GM23338 (cell line): ENCODE data around the gene PRKACA. TPM values are rescaled to one million over a fixed set of nuclear protein-coding genes. Genes with fewer than 3 reads are reported as not detected.

Experiments
- ATAC-seq: fragments of 200-7000 bp; cut with Tn5 transposase; 3 replicates; pipeline ENCODE4 v1.9.1; 2020
- DNase-seq: peaks from one replicate; pipeline ENCODE4 v3.0.0-alpha.2; 2015; ENCODE audit warnings: low spot score
- H2AFZ ChIP-seq: fragments of 200-600 bp; sonication (generic); 2 replicates; pipeline ENCODE4 v1.8.0; 2016; ENCODE audit warnings: antibody characterized with exemption, mild to moderate bottlenecking, moderate library complexity
- H3F3A ChIP-seq: fragments of 200-600 bp; sonication (generic); replicated peaks from 2 replicates; pipeline ENCODE4 v1.8.0; 2017; ENCODE audit warnings: antibody characterized with exemption, mixed run types, low read depth
- H3K27ac ChIP-seq: fragments of 200-600 bp; sonication (generic); 2 replicates; pipeline ENCODE4 v1.6.1; 2016; ENCODE audit warnings: low read depth
- H3K27me3 ChIP-seq: fragments of 200-600 bp; sonication (generic); 2 replicates; pipeline ENCODE4 v1.8.0; 2016; ENCODE audit warnings: mild to moderate bottlenecking, mixed run types, moderate library complexity; ENCODE audit not compliant: insufficient read depth
- H3K36me3 ChIP-seq: fragments of 200-600 bp; sonication (generic); 2 replicates; pipeline ENCODE4 v1.8.0; 2016; ENCODE audit warnings: mild to moderate bottlenecking; ENCODE audit not compliant: insufficient read depth
- H3K4me1 ChIP-seq: fragments of 200-600 bp; sonication (generic); 2 replicates; pipeline ENCODE4 v1.8.0; 2016; ENCODE audit warnings: mild to moderate bottlenecking, moderate library complexity; ENCODE audit not compliant: insufficient read depth
- H3K4me2 ChIP-seq: fragments of 200-600 bp; sonication (generic); 2 replicates; pipeline ENCODE4 v1.7.1; 2017; ENCODE audit warnings: mixed run types
- H3K4me3 ChIP-seq: fragments of 200-600 bp; sonication (generic); 2 replicates; pipeline ENCODE4 v1.6.1; 2016; ENCODE audit warnings: mixed run types
- H3K79me2 ChIP-seq: fragments of 200-600 bp; sonication (generic); replicated peaks from 2 replicates; pipeline ENCODE4 v1.8.0; 2017; ENCODE audit warnings: mild to moderate bottlenecking; ENCODE audit not compliant: insufficient read depth
- H3K9me2 ChIP-seq: fragments of 200-600 bp; sonication (generic); 2 replicates; pipeline ENCODE4 v1.8.0; 2017; ENCODE audit not compliant: insufficient read depth
- H4K20me1 ChIP-seq: fragments of 200-600 bp; sonication (generic); replicated peaks from 2 replicates; pipeline ENCODE4 v1.8.0; 2017; ENCODE audit warnings: mild to moderate bottlenecking; ENCODE audit not compliant: insufficient read depth
- H3K27ac Mint-ChIP-seq: 2 replicates; pipeline ENCODE4 v1.8.0; 2020; ENCODE audit warnings: inconsistent platforms, mild to moderate bottlenecking, moderate library complexity, mixed read lengths
- H3K27me3 Mint-ChIP-seq: 3 replicates; pipeline ENCODE4 v1.8.0; 2022; ENCODE audit warnings: low read depth, mild to moderate bottlenecking, moderate library complexity, mixed read lengths, inconsistent platforms; ENCODE audit not compliant: insufficient read depth, poor library complexity
- H3K36me3 Mint-ChIP-seq: 3 replicates; pipeline ENCODE4 v1.8.0; 2021; ENCODE audit warnings: low read depth, mild to moderate bottlenecking, inconsistent platforms, moderate library complexity, mixed read lengths
- H3K4me1 Mint-ChIP-seq: 3 replicates; pipeline ENCODE4 v1.8.0; 2020; ENCODE audit warnings: mild to moderate bottlenecking, inconsistent platforms, mixed read lengths
- H3K4me3 Mint-ChIP-seq: 3 replicates; pipeline ENCODE4 v1.8.0; 2021; ENCODE audit warnings: moderate library complexity, mild to moderate bottlenecking, inconsistent platforms, mixed read lengths
- H3K9me3 Mint-ChIP-seq: 3 replicates; pipeline ENCODE4 v1.8.0; 2020; ENCODE audit warnings: moderate library complexity, mild to moderate bottlenecking, inconsistent platforms, mixed read lengths
- CREB1 ChIP-seq: fragments of 250-450 bp; sonication (Bioruptor Pico); IDR thresholded peaks from 2 replicates; pipeline ENCODE4 v1.5.0; 2020; ENCODE audit warnings: low read depth, mild to moderate bottlenecking, moderate library complexity
- CTCF ChIP-seq, 2 experiments: fragments of 200-600 bp in 1 of 2; sonication (generic) in 1 of 2; conservative IDR thresholded peaks; 2 replicates each; pipeline versions ENCODE4 v1.5.1 to v1.6.1; 2016 to 2017; ENCODE audit warnings: antibody characterized with exemption in 2 of 2, low read depth in 2 of 2, mild to moderate bottlenecking in 2 of 2, moderate library complexity in 1 of 2
- ETS1 ChIP-seq: IDR thresholded peaks from 2 replicates; pipeline ENCODE4 v1.6.1; 2016; ENCODE audit warnings: antibody characterized with exemption
- EZH2 ChIP-seq: fragments of 200-600 bp; sonication (generic); IDR thresholded peaks from one replicate; pipeline ENCODE4 v1.8.0; 2017; ENCODE audit warnings: antibody characterized with exemption, mild to moderate bottlenecking, low read depth; ENCODE audit not compliant: unreplicated experiment
- EZH2phosphoT487 ChIP-seq: fragments of 200-600 bp; sonication (generic); IDR thresholded peaks from one replicate; pipeline ENCODE4 v1.8.1; 2018; ENCODE audit warnings: antibody characterized with exemption; ENCODE audit not compliant: unreplicated experiment
- JUNB ChIP-seq: IDR thresholded peaks from one replicate; pipeline ENCODE4 v1.6.1; 2016; ENCODE audit warnings: antibody characterized with exemption; ENCODE audit not compliant: unreplicated experiment
- NANOG ChIP-seq: IDR thresholded peaks from 2 replicates; pipeline ENCODE4 v1.6.1; 2016; ENCODE audit warnings: antibody characterized with exemption, borderline replicate concordance
- POLR2AphosphoS5 ChIP-seq: IDR thresholded peaks from 2 replicates; pipeline ENCODE4 v1.6.1; 2016; ENCODE audit warnings: antibody characterized with exemption, low read depth
- REST ChIP-seq: IDR thresholded peaks from one replicate; pipeline ENCODE4 v1.6.1; 2018; ENCODE audit warnings: antibody characterized with exemption; ENCODE audit not compliant: unreplicated experiment
- STAT1 ChIP-seq: IDR thresholded peaks from one replicate; pipeline ENCODE4 v1.6.1; 2016; ENCODE audit warnings: antibody characterized with exemption; ENCODE audit not compliant: unreplicated experiment
- ZNF114 ChIP-seq: fragments of 250-450 bp; sonication (Bioruptor Pico); IDR thresholded peaks from 2 replicates; pipeline ENCODE4 v1.5.0; 2020; ENCODE audit warnings: mild to moderate bottlenecking, moderate library complexity
- ZNF331 ChIP-seq: fragments of 250-450 bp; sonication (Bioruptor Pico); IDR thresholded peaks from 2 replicates; pipeline ENCODE4 v1.5.0; 2020; ENCODE audit warnings: low read depth, mild to moderate bottlenecking, moderate library complexity
- polyA plus RNA-seq: library from polyadenylated mRNA; unstranded; fragments of >200 nt; fragmentation: Nextera tagmentation; extraction: Ambion mirVana; gene quantifications from 2 replicates; pipeline ENCODE4 v1.2.1, GENCODE V29; 2016
- total RNA-seq: library from RNA; depleted of rRNA; stranded (reverse); fragments of >200 nt; shearing (Covaris generic); gene quantifications from 2 replicates; pipeline ENCODE4 v1.2.3, GENCODE V29; 2014
- TF ChIP-seq, protein P1 (sequence below): fragments of 250-450 bp; sonication (Bioruptor Pico); IDR thresholded peaks from 2 replicates; pipeline ENCODE4 v1.5.0; 2020; ENCODE audit warnings: mild to moderate bottlenecking, moderate library complexity

PRKACA gene
- total and polyA plus RNA-seq, 2 experiments from 2014 or later, result 13.0 to 31.3 TPM

GRCh38 chr19:14152713-14153112 is 35.2 kb upstream of the PRKACA start:
- no peak for ATAC-seq
- Mint-ChIP-seq H3K9me3 (no peaks in the 10 kb centered on the region; the same call in 2 of the 3 replicates), H3K27ac (no peak overlapping the region), H3K36me3 (peaks cover 48% of the 10 kb centered on the region), H3K4me3 (no peak overlapping the region), H3K4me1 (peaks cover 23% of the 10 kb centered on the region), H3K27me3 (peaks cover 24% of the 10 kb centered on the region)
- Histone ChIP-seq H3K79me2 (no peaks in the 10 kb centered on the region), H3K27ac (no peak overlapping the region), H3K9me2 (no peaks in the 10 kb centered on the region), H4K20me1 (peaks cover 2% of the 10 kb centered on the region), H3K4me3 (no peak overlapping the region), H3K27me3 (no peaks in the 10 kb centered on the region), H2AFZ (no peak overlapping the region), H3F3A (peaks cover 15% of the 10 kb centered on the region; the same call in 1 of the 2 replicates), H3K36me3 (peaks cover 6% of the 10 kb centered on the region; the same call in 1 of the 2 replicates), H3K4me1 (peaks cover 24% of the 10 kb centered on the region; the same call in 1 of the 2 replicates), H3K4me2 (no peak overlapping the region)
- no peak for DNase-seq
- TF ChIP-seq ZNF331 (CRISPR knock-in tag), result no peak
- TF ChIP-seq EZH2, result no peak
- TF ChIP-seq POLR2AphosphoS5, result no peak
- TF ChIP-seq CTCF (conservative IDR thresholded peaks at IDR 0.05; ENCODE audit: low read depth in 2 of 2), result no peak
- TF ChIP-seq ETS1, result no peak
- no peak for TF ChIP-seq NANOG
- TF ChIP-seq EZH2phosphoT487, result no peak
- TF ChIP-seq, protein P1, sequence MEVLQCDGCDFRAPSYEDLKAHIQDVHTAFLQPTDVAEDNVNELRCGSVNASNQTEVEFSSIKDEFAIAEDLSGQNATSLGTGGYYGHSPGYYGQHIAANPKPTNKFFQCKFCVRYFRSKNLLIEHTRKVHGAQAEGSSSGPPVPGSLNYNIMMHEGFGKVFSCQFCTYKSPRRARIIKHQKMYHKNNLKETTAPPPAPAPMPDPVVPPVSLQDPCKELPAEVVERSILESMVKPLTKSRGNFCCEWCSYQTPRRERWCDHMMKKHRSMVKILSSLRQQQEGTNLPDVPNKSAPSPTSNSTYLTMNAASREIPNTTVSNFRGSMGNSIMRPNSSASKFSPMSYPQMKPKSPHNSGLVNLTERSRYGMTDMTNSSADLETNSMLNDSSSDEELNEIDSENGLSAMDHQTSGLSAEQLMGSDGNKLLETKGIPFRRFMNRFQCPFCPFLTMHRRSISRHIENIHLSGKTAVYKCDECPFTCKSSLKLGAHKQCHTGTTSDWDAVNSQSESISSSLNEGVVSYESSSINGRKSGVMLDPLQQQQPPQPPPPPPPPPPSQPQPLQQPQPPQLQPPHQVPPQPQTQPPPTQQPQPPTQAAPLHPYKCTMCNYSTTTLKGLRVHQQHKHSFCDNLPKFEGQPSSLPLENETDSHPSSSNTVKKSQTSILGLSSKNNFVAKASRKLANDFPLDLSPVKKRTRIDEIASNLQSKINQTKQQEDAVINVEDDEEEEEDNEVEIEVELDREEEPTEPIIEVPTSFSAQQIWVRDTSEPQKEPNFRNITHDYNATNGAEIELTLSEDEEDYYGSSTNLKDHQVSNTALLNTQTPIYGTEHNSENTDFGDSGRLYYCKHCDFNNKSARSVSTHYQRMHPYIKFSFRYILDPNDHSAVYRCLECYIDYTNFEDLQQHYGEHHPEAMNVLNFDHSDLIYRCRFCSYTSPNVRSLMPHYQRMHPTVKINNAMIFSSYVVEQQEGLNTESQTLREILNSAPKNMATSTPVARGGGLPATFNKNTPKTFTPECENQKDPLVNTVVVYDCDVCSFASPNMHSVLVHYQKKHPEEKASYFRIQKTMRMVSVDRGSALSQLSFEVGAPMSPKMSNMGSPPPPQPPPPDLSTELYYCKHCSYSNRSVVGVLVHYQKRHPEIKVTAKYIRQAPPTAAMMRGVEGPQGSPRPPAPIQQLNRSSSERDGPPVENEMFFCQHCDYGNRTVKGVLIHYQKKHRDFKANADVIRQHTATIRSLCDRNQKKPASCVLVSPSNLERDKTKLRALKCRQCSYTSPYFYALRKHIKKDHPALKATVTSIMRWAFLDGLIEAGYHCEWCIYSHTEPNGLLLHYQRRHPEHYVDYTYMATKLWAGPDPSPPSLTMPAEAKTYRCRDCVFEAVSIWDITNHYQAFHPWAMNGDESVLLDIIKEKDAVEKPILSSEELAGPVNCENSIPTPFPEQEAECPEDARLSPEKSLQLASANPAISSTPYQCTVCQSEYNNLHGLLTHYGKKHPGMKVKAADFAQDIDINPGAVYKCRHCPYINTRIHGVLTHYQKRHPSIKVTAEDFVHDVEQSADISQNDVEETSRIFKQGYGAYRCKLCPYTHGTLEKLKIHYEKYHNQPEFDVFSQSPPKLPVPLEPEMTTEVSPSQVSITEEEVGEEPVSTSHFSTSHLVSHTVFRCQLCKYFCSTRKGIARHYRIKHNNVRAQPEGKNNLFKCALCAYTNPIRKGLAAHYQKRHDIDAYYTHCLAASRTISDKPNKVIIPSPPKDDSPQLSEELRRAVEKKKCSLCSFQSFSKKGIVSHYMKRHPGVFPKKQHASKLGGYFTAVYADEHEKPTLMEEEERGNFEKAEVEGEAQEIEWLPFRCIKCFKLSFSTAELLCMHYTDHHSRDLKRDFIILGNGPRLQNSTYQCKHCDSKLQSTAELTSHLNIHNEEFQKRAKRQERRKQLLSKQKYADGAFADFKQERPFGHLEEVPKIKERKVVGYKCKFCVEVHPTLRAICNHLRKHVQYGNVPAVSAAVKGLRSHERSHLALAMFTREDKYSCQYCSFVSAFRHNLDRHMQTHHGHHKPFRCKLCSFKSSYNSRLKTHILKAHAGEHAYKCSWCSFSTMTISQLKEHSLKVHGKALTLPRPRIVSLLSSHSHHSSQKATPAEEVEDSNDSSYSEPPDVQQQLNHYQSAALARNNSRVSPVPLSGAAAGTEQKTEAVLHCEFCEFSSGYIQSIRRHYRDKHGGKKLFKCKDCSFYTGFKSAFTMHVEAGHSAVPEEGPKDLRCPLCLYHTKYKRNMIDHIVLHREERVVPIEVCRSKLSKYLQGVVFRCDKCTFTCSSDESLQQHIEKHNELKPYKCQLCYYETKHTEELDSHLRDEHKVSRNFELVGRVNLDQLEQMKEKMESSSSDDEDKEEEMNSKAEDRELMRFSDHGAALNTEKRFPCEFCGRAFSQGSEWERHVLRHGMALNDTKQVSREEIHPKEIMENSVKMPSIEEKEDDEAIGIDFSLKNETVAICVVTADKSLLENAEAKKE, result no peak
- TF ChIP-seq CREB1, result no peak
- no peak for TF ChIP-seq ZNF114 (CRISPR knock-in tag)
- no peak for TF ChIP-seq JUNB
- TF ChIP-seq REST, result no peak
- no peak for TF ChIP-seq STAT1
